Neural cell (in vitro differentiated cells): ENCODE results near the gene STK32B. TPM values are rescaled to one million over a fixed set of nuclear protein-coding genes. Genes with fewer than 3 reads are reported as not detected.

Experiments used
- H2AFZ ChIP-seq: fragments of 200-600, 300-800 bp; sonication (generic), shearing (Covaris generic); 2 replicates; pipeline ENCODE4 v1.6.0; 2014; ENCODE audit warnings: low read depth, mild to moderate bottlenecking, antibody characterized with exemption, low read length, moderate library complexity
- H3F3A ChIP-seq: fragments of 200-600 bp; shearing (Covaris generic); 2 replicates; pipeline ENCODE4 v1.6.1; 2016; ENCODE audit warnings: mild to moderate bottlenecking, moderate library complexity, mixed read lengths, antibody characterized with exemption, low read length; ENCODE audit not compliant: insufficient read depth, poor library complexity, severe bottlenecking
- H3K27ac ChIP-seq: fragments of 200-600, 300-800 bp; sonication (generic), shearing (Covaris generic); 2 replicates; pipeline ENCODE4 v1.5.1; 2014; ENCODE audit warnings: mild to moderate bottlenecking, low read length, moderate library complexity
- H3K27me3 ChIP-seq: fragments of 300-800, 200-600 bp; sonication (generic), shearing (Covaris generic); 2 replicates; pipeline ENCODE4 v1.6.0; 2014; ENCODE audit warnings: mild to moderate bottlenecking, low read depth, low read length, moderate library complexity; ENCODE audit not compliant: insufficient read depth
- H3K36me3 ChIP-seq: fragments of 300-800, 200-600 bp; sonication (generic), shearing (Covaris generic); 2 replicates; pipeline ENCODE4 v1.5.1; 2014; ENCODE audit warnings: mild to moderate bottlenecking, antibody characterized with exemption, low read length, moderate library complexity; ENCODE audit not compliant: insufficient read depth
- H3K4me2 ChIP-seq: fragments of 300-800, 200-600 bp; sonication (generic), shearing (Covaris generic); 2 replicates; pipeline ENCODE4 v1.6.0; 2014; ENCODE audit warnings: mild to moderate bottlenecking, low read length
- H3K4me3 ChIP-seq: fragments of 300-800, 200-600 bp; sonication (generic), shearing (Covaris generic); 2 replicates; pipeline ENCODE4 v1.5.1; 2014; ENCODE audit warnings: mild to moderate bottlenecking, low read length, moderate library complexity
- H3K79me2 ChIP-seq: fragments of 200-600 bp; shearing (Covaris generic); replicated peaks from 2 replicates; pipeline ENCODE4 v1.6.0; 2014; ENCODE audit warnings: mild to moderate bottlenecking, low read length, moderate library complexity; ENCODE audit not compliant: insufficient read depth
- H3K9ac ChIP-seq: fragments of 300-800, 200-600 bp; sonication (generic), shearing (Covaris generic); 2 replicates; pipeline ENCODE4 v1.6.1; 2016; ENCODE audit warnings: mild to moderate bottlenecking, low read length, mixed read lengths
- H3K9me2 ChIP-seq: fragments of 200-600 bp; shearing (Covaris generic); 2 replicates; pipeline ENCODE4 v1.6.1; 2016; ENCODE audit warnings: mild to moderate bottlenecking, low read length, mixed read lengths; ENCODE audit not compliant: insufficient read depth
- H3K9me3 ChIP-seq: fragments of 200-600, 300-800 bp; sonication (generic), shearing (Covaris generic); 2 replicates; pipeline ENCODE4 v1.6.1; 2016; ENCODE audit warnings: mild to moderate bottlenecking, mixed run types, low read length, moderate library complexity, mixed read lengths
- H4K20me1 ChIP-seq: fragments of 200-600 bp; shearing (Covaris generic); 2 replicates; pipeline ENCODE4 v1.6.1; 2016; ENCODE audit warnings: mild to moderate bottlenecking, mixed run types; ENCODE audit not compliant: insufficient read depth
- EP300 ChIP-seq: fragments of 450-650 bp; conservative IDR thresholded peaks from 2 replicates; pipeline ENCODE4 v1.6.1; 2014; ENCODE audit warnings: antibody characterized with exemption, mild to moderate bottlenecking, moderate library complexity; ENCODE audit not compliant: poor library complexity, severe bottlenecking
- EZH2 ChIP-seq: fragments of 200-600, 300-800 bp; shearing (Covaris generic), sonication (generic); IDR thresholded peaks from 2 replicates; pipeline ENCODE4 v1.6.1; 2014; ENCODE audit warnings: antibody characterized with exemption, low read length, borderline replicate concordance, mild to moderate bottlenecking; ENCODE audit not compliant: insufficient read depth, poor library complexity, severe bottlenecking
- MXI1 ChIP-seq: fragments of 450-650 bp; conservative IDR thresholded peaks from 2 replicates; pipeline ENCODE4 v1.6.1; 2014; ENCODE audit warnings: antibody characterized with exemption, mild to moderate bottlenecking; ENCODE audit not compliant: poor library complexity, severe bottlenecking
- POLR2AphosphoS5 ChIP-seq: IDR thresholded peaks from 2 replicates; pipeline ENCODE4 v1.6.1; 2012
- RAD21 ChIP-seq: fragments of 450-650 bp; conservative IDR thresholded peaks from 2 replicates; pipeline ENCODE4 v1.6.1; 2014; ENCODE audit warnings: antibody characterized with exemption, mild to moderate bottlenecking, moderate library complexity
- SMC3 ChIP-seq: fragments of 450-650 bp; conservative IDR thresholded peaks from 2 replicates; pipeline ENCODE4 v1.6.1; 2014; ENCODE audit warnings: antibody characterized with exemption, mild to moderate bottlenecking, moderate library complexity; ENCODE audit not compliant: poor library complexity
- TAF1 ChIP-seq: IDR thresholded peaks from 2 replicates; pipeline ENCODE4 v1.6.1; 2012; ENCODE audit warnings: low read depth
- polyA plus RNA-seq: library from polyadenylated mRNA; depleted of rRNA; stranded (reverse); fragments of >200 nt; gene quantifications from 2 replicates; pipeline ENCODE4 v1.2.3, GENCODE V29; 2014
- TF ChIP-seq, protein P1 (sequence below): IDR thresholded peaks from 2 replicates; pipeline ENCODE4 v1.6.1; 2012; ENCODE audit warnings: borderline replicate concordance
- TF ChIP-seq, protein P2 (sequence below): fragments of 450-650 bp; IDR thresholded peaks from 2 replicates; pipeline ENCODE4 v1.5.1; 2014; ENCODE audit warnings: antibody characterized with exemption, mild to moderate bottlenecking, moderate library complexity; ENCODE audit not compliant: poor library complexity, severe bottlenecking

The STK32B gene
- polyA plus RNA-seq, 1 donor from 2014 or later, result 42.8 TPM

DNA sequence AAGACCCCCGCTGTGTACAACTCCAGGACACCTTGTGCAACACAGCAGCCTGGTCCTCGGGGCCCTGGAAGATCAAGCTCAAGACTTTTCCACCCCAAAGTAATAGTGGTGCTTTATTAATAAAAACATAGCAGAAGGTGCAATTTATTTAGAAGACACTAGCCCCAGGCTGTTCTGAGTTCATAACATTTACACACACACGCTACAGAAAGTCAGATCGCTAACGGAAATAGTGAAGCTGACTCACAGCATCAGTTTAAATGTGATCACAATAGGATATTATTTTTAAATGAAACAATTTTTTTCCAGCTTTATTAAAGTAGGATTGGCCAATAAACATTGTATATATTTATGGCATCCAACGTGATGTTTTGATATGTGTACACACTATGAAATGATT, 141.0 kb downstream of the STK32B start:
- no peak overlapping the region for H3K27ac ChIP-seq
- H3K79me2 ChIP-seq, result no peaks in the 10 kb centered on the region
- H3F3A ChIP-seq, result no peaks in the 10 kb centered on the region
- TF ChIP-seq MXI1 (no peak), TAF1 (no peak), RAD21 (no peak), EP300 (no peak), POLR2AphosphoS5 (no peak), SMC3 (no peak), EZH2 (no peak)
- TF ChIP-seq, protein P1, sequence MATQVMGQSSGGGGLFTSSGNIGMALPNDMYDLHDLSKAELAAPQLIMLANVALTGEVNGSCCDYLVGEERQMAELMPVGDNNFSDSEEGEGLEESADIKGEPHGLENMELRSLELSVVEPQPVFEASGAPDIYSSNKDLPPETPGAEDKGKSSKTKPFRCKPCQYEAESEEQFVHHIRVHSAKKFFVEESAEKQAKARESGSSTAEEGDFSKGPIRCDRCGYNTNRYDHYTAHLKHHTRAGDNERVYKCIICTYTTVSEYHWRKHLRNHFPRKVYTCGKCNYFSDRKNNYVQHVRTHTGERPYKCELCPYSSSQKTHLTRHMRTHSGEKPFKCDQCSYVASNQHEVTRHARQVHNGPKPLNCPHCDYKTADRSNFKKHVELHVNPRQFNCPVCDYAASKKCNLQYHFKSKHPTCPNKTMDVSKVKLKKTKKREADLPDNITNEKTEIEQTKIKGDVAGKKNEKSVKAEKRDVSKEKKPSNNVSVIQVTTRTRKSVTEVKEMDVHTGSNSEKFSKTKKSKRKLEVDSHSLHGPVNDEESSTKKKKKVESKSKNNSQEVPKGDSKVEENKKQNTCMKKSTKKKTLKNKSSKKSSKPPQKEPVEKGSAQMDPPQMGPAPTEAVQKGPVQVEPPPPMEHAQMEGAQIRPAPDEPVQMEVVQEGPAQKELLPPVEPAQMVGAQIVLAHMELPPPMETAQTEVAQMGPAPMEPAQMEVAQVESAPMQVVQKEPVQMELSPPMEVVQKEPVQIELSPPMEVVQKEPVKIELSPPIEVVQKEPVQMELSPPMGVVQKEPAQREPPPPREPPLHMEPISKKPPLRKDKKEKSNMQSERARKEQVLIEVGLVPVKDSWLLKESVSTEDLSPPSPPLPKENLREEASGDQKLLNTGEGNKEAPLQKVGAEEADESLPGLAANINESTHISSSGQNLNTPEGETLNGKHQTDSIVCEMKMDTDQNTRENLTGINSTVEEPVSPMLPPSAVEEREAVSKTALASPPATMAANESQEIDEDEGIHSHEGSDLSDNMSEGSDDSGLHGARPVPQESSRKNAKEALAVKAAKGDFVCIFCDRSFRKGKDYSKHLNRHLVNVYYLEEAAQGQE, result no peak
- TF ChIP-seq, protein P2, sequence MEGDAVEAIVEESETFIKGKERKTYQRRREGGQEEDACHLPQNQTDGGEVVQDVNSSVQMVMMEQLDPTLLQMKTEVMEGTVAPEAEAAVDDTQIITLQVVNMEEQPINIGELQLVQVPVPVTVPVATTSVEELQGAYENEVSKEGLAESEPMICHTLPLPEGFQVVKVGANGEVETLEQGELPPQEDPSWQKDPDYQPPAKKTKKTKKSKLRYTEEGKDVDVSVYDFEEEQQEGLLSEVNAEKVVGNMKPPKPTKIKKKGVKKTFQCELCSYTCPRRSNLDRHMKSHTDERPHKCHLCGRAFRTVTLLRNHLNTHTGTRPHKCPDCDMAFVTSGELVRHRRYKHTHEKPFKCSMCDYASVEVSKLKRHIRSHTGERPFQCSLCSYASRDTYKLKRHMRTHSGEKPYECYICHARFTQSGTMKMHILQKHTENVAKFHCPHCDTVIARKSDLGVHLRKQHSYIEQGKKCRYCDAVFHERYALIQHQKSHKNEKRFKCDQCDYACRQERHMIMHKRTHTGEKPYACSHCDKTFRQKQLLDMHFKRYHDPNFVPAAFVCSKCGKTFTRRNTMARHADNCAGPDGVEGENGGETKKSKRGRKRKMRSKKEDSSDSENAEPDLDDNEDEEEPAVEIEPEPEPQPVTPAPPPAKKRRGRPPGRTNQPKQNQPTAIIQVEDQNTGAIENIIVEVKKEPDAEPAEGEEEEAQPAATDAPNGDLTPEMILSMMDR, result no peak
- H2AFZ ChIP-seq, result no peak overlapping the region
- H3K9ac ChIP-seq, result no peak overlapping the region
- H3K4me2 ChIP-seq, result no peak overlapping the region
- H4K20me1 ChIP-seq, result no peaks in the 10 kb centered on the region
- H3K9me3 ChIP-seq, result no peaks in the 10 kb centered on the region
- H3K9me2 ChIP-seq, result no peaks in the 10 kb centered on the region
- H3K36me3 ChIP-seq, result no peaks in the 10 kb centered on the region
- H3K4me3 ChIP-seq, result no peak overlapping the region
- H3K27me3 ChIP-seq, result no peaks in the 10 kb centered on the region

DNA sequence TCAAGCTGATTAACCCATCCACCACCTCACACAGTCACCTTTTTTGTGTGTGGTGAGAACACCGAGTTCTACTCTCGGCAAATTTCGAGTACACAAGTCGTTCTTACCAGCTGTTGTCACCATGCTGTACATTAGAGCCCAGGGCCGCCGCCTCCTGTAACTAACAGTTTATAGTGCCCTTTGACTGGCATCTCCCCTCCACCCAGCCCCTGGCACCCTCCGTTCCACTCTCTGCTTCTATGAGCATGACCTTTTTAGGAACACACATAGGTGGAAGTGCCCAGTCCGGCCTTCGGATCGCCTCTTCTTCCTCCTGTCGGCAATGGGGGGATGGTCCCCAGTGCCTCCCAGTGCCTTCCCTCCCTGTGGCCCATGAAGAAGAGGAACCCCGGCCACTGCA, 141.4 kb downstream of the STK32B start:
- Histone ChIP-seq H3K9me3 (no peaks in the 10 kb centered on the region), H3K4me2 (no peak overlapping the region), H3K9me2 (no peaks in the 10 kb centered on the region), H3K27me3 (no peaks in the 10 kb centered on the region), H3K36me3 (no peaks in the 10 kb centered on the region), H3K9ac (no peak overlapping the region), H2AFZ (no peak overlapping the region), H4K20me1 (no peaks in the 10 kb centered on the region), H3K79me2 (no peaks in the 10 kb centered on the region), H3K27ac (no peak overlapping the region), H3F3A (no peaks in the 10 kb centered on the region), H3K4me3 (no peak overlapping the region)
- TF ChIP-seq POLR2AphosphoS5 (no peak), EP300 (no peak), RAD21 (no peak), EZH2 (no peak)
- TF ChIP-seq, protein P1, result no peak
